ENCODE results near the gene APEH.

The APEH gene

GRCh38 chr3:49700453-49701128 is 26.4 kb downstream of the APEH start:
- H3K4me3 ChIP-seq (ENCODE audit: control insufficient read depth, low read depth, low read length): no peak overlapping the region
- TF ChIP-seq CTCF (IDR thresholded peaks at IDR 0.05; ENCODE audit: control insufficient read depth, insufficient read depth, low read depth, low read length, missing control alignments): no peak
- DNase-seq (ENCODE audit: low read depth): no peak

- peak; percentile 60 for TF ChIP-seq CTCF (IDR thresholded peaks at IDR 0.05; ENCODE audit: control insufficient read depth, insufficient read depth, low read depth, low read length, missing control alignments)
- no peak overlapping the region for H3K4me3 ChIP-seq (ENCODE audit: control insufficient read depth, low read depth, low read length)
- no peak for DNase-seq (ENCODE audit: low read depth)
Observed at GRCh38 chr3:49701388-49702077, 27.4 kb downstream of the APEH start.

GRCh38 chr3:49702672-49703071 is 28.5 kb downstream of the APEH start:
- DNase-seq (ENCODE audit: low read depth): no peak
- TF ChIP-seq CTCF (IDR thresholded peaks at IDR 0.05; ENCODE audit: control insufficient read depth, insufficient read depth, low read depth, low read length, missing control alignments): no peak
- no peak overlapping the region for H3K4me3 ChIP-seq (ENCODE audit: control insufficient read depth, low read depth, low read length)

GRCh38 chr3:49703443-49703927 is 29.3 kb downstream of the APEH start:
- no peak overlapping the region for H3K4me3 ChIP-seq (ENCODE audit: control insufficient read depth, low read depth, low read length)
- peak; percentile 90 for TF ChIP-seq CTCF (IDR thresholded peaks at IDR 0.05; ENCODE audit: control insufficient read depth, insufficient read depth, low read depth, low read length, missing control alignments)
- DNase-seq (ENCODE audit: low read depth): no peak

GRCh38 chr3:49703956-49704355 is 29.8 kb downstream of the APEH start:
- H3K4me3 ChIP-seq (ENCODE audit: control insufficient read depth, low read depth, low read length): no peak overlapping the region
- no peak for DNase-seq (ENCODE audit: low read depth)
- TF ChIP-seq CTCF (IDR thresholded peaks at IDR 0.05; ENCODE audit: control insufficient read depth, insufficient read depth, low read depth, low read length, missing control alignments): no peak

- H3K4me3 ChIP-seq (ENCODE audit: control insufficient read depth, low read depth, low read length): no peak overlapping the region
- TF ChIP-seq CTCF (IDR thresholded peaks at IDR 0.05; ENCODE audit: control insufficient read depth, insufficient read depth, low read depth, low read length, missing control alignments): no peak
- DNase-seq (ENCODE audit: low read depth): no peak
Observed at GRCh38 chr3:49704629-49705028, 30.5 kb downstream of the APEH start.

All from AG09309 (cell line).